Fibroblast of mammary gland (primary cell): Measurements from ENCODE around the gene MAP3K19.
A peak's percentile ranks its signal among the peaks of the same experiment; 100 is the strongest.

Experiments
- DNase-seq: peaks from one replicate; pipeline ENCODE4 v3.0.0-alpha.2; 2010; ENCODE audit warnings: low read depth
- H3K4me3 ChIP-seq: 2 replicates; pipeline ENCODE4 v1.5.1; 2011; ENCODE audit warnings: low read depth, mild to moderate bottlenecking, low read length, moderate library complexity; ENCODE audit not compliant: control insufficient read depth
- CTCF ChIP-seq: conservative IDR thresholded peaks from 2 replicates; pipeline ENCODE4 v1.5.1; 2011; ENCODE audit warnings: low read depth, low read length, inconsistent platforms; ENCODE audit not compliant: control insufficient read depth, insufficient read depth

The MAP3K19 gene

GRCh38 chr2:135072125-135072997, 25.1 kb upstream of the MAP3K19 start:
- no peak overlapping the region for H3K4me3 ChIP-seq
- DNase-seq = peak; percentile 32
- TF ChIP-seq CTCF = no peak

- TF ChIP-seq CTCF = no peak
- no peak overlapping the region for H3K4me3 ChIP-seq
- DNase-seq = peak; percentile 28
Measured at GRCh38 chr2:135066710-135067109, 19.5 kb upstream of the MAP3K19 start.

GRCh38 chr2:135064149-135064548, 16.9 kb upstream of the MAP3K19 start:
- no peak for TF ChIP-seq CTCF
- no peak overlapping the region for H3K4me3 ChIP-seq

GRCh38 chr2:135063210-135063609, 16.0 kb upstream of the MAP3K19 start:
- TF ChIP-seq CTCF = no peak
- peak; percentile 7 for DNase-seq
- no peak overlapping the region for H3K4me3 ChIP-seq

More at GRCh38 chr2:135064149-135064548, 16.9 kb upstream of the MAP3K19 start:
- DNase-seq = no peak

- no peak for DNase-seq
- no peak for TF ChIP-seq CTCF
- no peak overlapping the region for H3K4me3 ChIP-seq
Measured at GRCh38 chr2:135059577-135059976, 12.3 kb upstream of the MAP3K19 start.

- DNase-seq = no peak
- no peak overlapping the region for H3K4me3 ChIP-seq
- no peak for TF ChIP-seq CTCF
Measured at GRCh38 chr2:135056790-135057189, 9.5 kb upstream of the MAP3K19 start.

- H3K4me3 ChIP-seq = no peak overlapping the region
- peak; percentile 50 for DNase-seq
- TF ChIP-seq CTCF = no peak
Measured at GRCh38 chr2:135055182-135055786, 8.0 kb upstream of the MAP3K19 start.
